A549 (cell line): Measurements from ENCODE around the gene SLC4A4.

Experiments used
- BCL3 ChIP-seq: fragments of >200 bp; sonication (Bioruptor Twin); formaldehyde crosslinking; IDR thresholded peaks from 3 replicates; pipeline ENCODE4 v1.6.1; 2016
- CHD4 ChIP-seq: fragments of 200-600 bp; sonication (generic); IDR thresholded peaks from 2 replicates; pipeline ENCODE4 v1.6.1; 2016; ENCODE audit warnings: antibody characterized with exemption, mild to moderate bottlenecking, borderline replicate concordance
- CTCF ChIP-seq: fragments of >200 bp; sonication (Bioruptor Twin); formaldehyde crosslinking; IDR thresholded peaks from 3 replicates; pipeline ENCODE4 v1.5.1; 2016
- ELK1 ChIP-seq: fragments of 150-350 bp; IDR thresholded peaks from 2 replicates; pipeline ENCODE4 v1.6.1; 2014; ENCODE audit warnings: low read depth, mild to moderate bottlenecking, low read length
- EP300 ChIP-seq, 2 experiments: fragments of >200 bp; sonication (Bioruptor Twin); formaldehyde crosslinking; IDR thresholded peaks; 2 replicates in 1 of 2; 3 replicates in 1 of 2; pipeline ENCODE4 v1.6.1; 2016 to 2017
- JUNB ChIP-seq: fragments of >200 bp; sonication (Bioruptor Twin); formaldehyde crosslinking; IDR thresholded peaks from 2 replicates; pipeline ENCODE4 v1.6.1; 2016
- MAZ ChIP-seq: fragments of 150-350 bp; IDR thresholded peaks from 2 replicates; pipeline ENCODE4 v1.6.1; 2014; ENCODE audit warnings: antibody characterized with exemption, low read depth, low read length, borderline replicate concordance
- MYC ChIP-seq: IDR thresholded peaks from 2 replicates; pipeline ENCODE4 v1.6.1; 2012; ENCODE audit warnings: mild to moderate bottlenecking, inconsistent platforms, low read length, improper control_type of control experiment, borderline replicate concordance
- NR3C1 ChIP-seq: fragments of >200 bp; sonication (Bioruptor Twin); formaldehyde crosslinking; IDR thresholded peaks from 3 replicates; pipeline ENCODE4 v1.6.1; 2017
- POLR2A ChIP-seq: IDR thresholded peaks from 2 replicates; pipeline ENCODE4 v1.6.1; 2012; ENCODE audit warnings: mild to moderate bottlenecking, low read length
- RCOR1 ChIP-seq: fragments of 150-350 bp; IDR thresholded peaks from 2 replicates; pipeline ENCODE4 v1.6.1; 2014; ENCODE audit warnings: antibody characterized with exemption, low read length, low read depth
- SMC3 ChIP-seq: fragments of >200 bp; sonication (Bioruptor Twin); formaldehyde crosslinking; IDR thresholded peaks from 3 replicates; pipeline ENCODE4 v1.6.1; 2018; ENCODE audit warnings: inconsistent platforms
- USF2 ChIP-seq: fragments of 450-650 bp; IDR thresholded peaks from 2 replicates; pipeline ENCODE4 v1.6.1; 2014; ENCODE audit warnings: antibody characterized with exemption
- ZFP36 ChIP-seq: fragments of 450-650 bp; IDR thresholded peaks from 2 replicates; pipeline ENCODE4 v1.6.1; 2014; ENCODE audit warnings: borderline replicate concordance; ENCODE audit not compliant: partially characterized antibody

GRCh38 chr4:71366766-71367165, 27.9 kb downstream of the SLC4A4 start:
- TF ChIP-seq CTCF (no peak), SMC3 (no peak), EP300 (IDR thresholded peaks at IDR 0.05) (no peak), MAZ (no peak), BCL3 (no peak), USF2 (no peak), ELK1 (no peak), NR3C1 (no peak), CHD4 (no peak), JUNB (no peak), ZFP36 (no peak), POLR2A (no peak), RCOR1 (no peak), MYC (no peak)
